Muscle layer of duodenum (tissue), 2 donors: ENCODE measurements around the gene ADAT1.
A peak's percentile ranks its signal among the peaks of the same experiment; 100 is the strongest.
"Not testable (repeated sequence)": the region's sequence is repeated elsewhere in the genome, so short reads cannot be mapped to it uniquely, and the experiment has no call there.

Experiments
- H3K27ac ChIP-seq: one replicate; pipeline ENCODE4 v1.7.0; 2013; ENCODE audit warnings: mild to moderate bottlenecking, low read length
- H3K27me3 ChIP-seq: one replicate; pipeline ENCODE4 v1.7.0; 2013; ENCODE audit warnings: low read depth, mild to moderate bottlenecking, control low read depth, low read length
- H3K36me3 ChIP-seq, 2 donors: one replicate each; pipeline ENCODE4 v1.7.0; 2013; ENCODE audit warnings: low read length in 2 of 2, control low read depth in 1 of 2, mild to moderate bottlenecking in 1 of 2; ENCODE audit not compliant: insufficient read depth in 2 of 2, control insufficient read depth in 1 of 2
- H3K4me1 ChIP-seq, 2 donors: one replicate each; pipeline ENCODE4 v1.7.0; 2013; ENCODE audit warnings: low read length in 2 of 2, mild to moderate bottlenecking in 2 of 2, control low read depth in 1 of 2, moderate library complexity in 1 of 2; ENCODE audit not compliant: insufficient read depth in 2 of 2, control insufficient read depth in 1 of 2
- H3K4me3 ChIP-seq, 2 donors: one replicate each; pipeline ENCODE4 v1.7.0; 2013; ENCODE audit warnings: low read length in 2 of 2, low read depth in 1 of 2, mild to moderate bottlenecking in 1 of 2
- H3K9me3 ChIP-seq, 2 donors: one replicate each; pipeline ENCODE4 v1.7.0; 2013; ENCODE audit warnings: low read length in 2 of 2, control low read depth in 1 of 2, mild to moderate bottlenecking in 1 of 2; ENCODE audit not compliant: control insufficient read depth in 1 of 2
- donor health status: healthy.

Gene ADAT1

GRCh38 chr16:75593308-75593707 is 29.8 kb downstream of the ADAT1 start:
- Histone ChIP-seq H3K36me3 (peaks cover 5 to 14% of the 10 kb centered on the region in 2 donors), H3K4me1 (peaks cover 0 to 13% of the 10 kb centered on the region in 2 donors), H3K27me3 (no peaks in the 10 kb centered on the region), H3K9me3 (no peaks in the 10 kb centered on the region), H3K27ac (no peak overlapping the region), H3K4me3 (no peak overlapping the region)

- H3K4me3 ChIP-seq = not testable (repeated sequence)
- H3K4me1 ChIP-seq = peaks cover 0 to 13% of the 10 kb centered on the region in 2 donors
Observed at GRCh38 chr16:75591927-75592326, 31.2 kb downstream of the ADAT1 start.

GRCh38 chr16:75590920-75591843 is 31.9 kb downstream of the ADAT1 start:
- no peaks in the 10 kb centered on the region for H3K9me3 ChIP-seq
- no peaks in the 10 kb centered on the region for H3K27me3 ChIP-seq
- H3K4me3 ChIP-seq = peak overlapping the region; percentile 9 to 30
- H3K36me3 ChIP-seq = peaks cover 5 to 11% of the 10 kb centered on the region in 2 donors
- peaks cover 0 to 13% of the 10 kb centered on the region in 2 donors for H3K4me1 ChIP-seq
- peak overlapping the region; percentile 88 for H3K27ac ChIP-seq

More at GRCh38 chr16:75591927-75592326, 31.2 kb downstream of the ADAT1 start:
- H3K9me3 ChIP-seq, H3K27ac ChIP-seq, H3K36me3 ChIP-seq, H3K27me3 ChIP-seq: not testable (repeated sequence)

GRCh38 chr16:75589306-75589705 is 33.8 kb downstream of the ADAT1 start:
- Histone ChIP-seq H3K27me3 (no peaks in the 10 kb centered on the region), H3K9me3 (no peaks in the 10 kb centered on the region), H3K4me3 (no peak overlapping the region), H3K36me3 (peaks cover 5 to 11% of the 10 kb centered on the region in 2 donors), H3K4me1 (peaks cover 0 to 13% of the 10 kb centered on the region in 2 donors), H3K27ac (no peak overlapping the region)

- H3K9me3 ChIP-seq = no peaks in the 10 kb centered on the region
- no peak overlapping the region for H3K27ac ChIP-seq
- peaks cover 5 to 6% of the 10 kb centered on the region in 2 donors for H3K36me3 ChIP-seq
- peaks cover 0 to 13% of the 10 kb centered on the region in 2 donors for H3K4me1 ChIP-seq
- H3K27me3 ChIP-seq = no peaks in the 10 kb centered on the region
- H3K4me3 ChIP-seq = no peak overlapping the region
Observed at GRCh38 chr16:75588716-75589115, 34.4 kb downstream of the ADAT1 start.

GRCh38 chr16:75584108-75584507 is 39.0 kb downstream of the ADAT1 start:
- no peak overlapping the region for H3K27ac ChIP-seq
- no peaks in the 10 kb centered on the region for H3K27me3 ChIP-seq
- peaks cover 10 to 12% of the 10 kb centered on the region in 2 donors for H3K36me3 ChIP-seq
- H3K4me1 ChIP-seq = no peaks in the 10 kb centered on the region
- H3K9me3 ChIP-seq = no peaks in the 10 kb centered on the region
- no peak overlapping the region for H3K4me3 ChIP-seq

- Histone ChIP-seq H3K9me3 (no peaks in the 10 kb centered on the region), H3K27ac (no peak overlapping the region), H3K4me3 (no peak overlapping the region), H3K4me1 (no peaks in the 10 kb centered on the region), H3K36me3 (peaks cover 32 to 50% of the 10 kb centered on the region in 2 donors), H3K27me3 (no peaks in the 10 kb centered on the region)
Observed at GRCh38 chr16:75579281-75579834, 43.7 kb downstream of the ADAT1 start.

- Histone ChIP-seq H3K9me3 (no peaks in the 10 kb centered on the region), H3K27ac (no peak overlapping the region), H3K4me1 (no peaks in the 10 kb centered on the region), H3K27me3 (no peaks in the 10 kb centered on the region), H3K4me3 (no peak overlapping the region), H3K36me3 (peaks cover 37 to 53% of the 10 kb centered on the region in 2 donors)
Observed at GRCh38 chr16:75578725-75579124, 44.4 kb downstream of the ADAT1 start.

GRCh38 chr16:75578212-75578611 is 44.9 kb downstream of the ADAT1 start:
- Histone ChIP-seq H3K27me3 (no peaks in the 10 kb centered on the region), H3K27ac (no peak overlapping the region), H3K4me1 (peaks cover 0 to under 1% of the 10 kb centered on the region in 2 donors), H3K4me3 (no peak overlapping the region), H3K36me3 (peaks cover 42 to 54% of the 10 kb centered on the region in 2 donors), H3K9me3 (no peaks in the 10 kb centered on the region)

- Histone ChIP-seq H3K9me3 (no peaks in the 10 kb centered on the region), H3K27me3 (no peaks in the 10 kb centered on the region), H3K27ac (no peak overlapping the region), H3K4me3 (no peak overlapping the region), H3K4me1 (peaks cover 0 to 10% of the 10 kb centered on the region in 2 donors), H3K36me3 (peaks cover 53 to 72% of the 10 kb centered on the region in 2 donors)
Observed at GRCh38 chr16:75576384-75576811, 46.7 kb downstream of the ADAT1 start.

GRCh38 chr16:75575958-75576357 is 47.1 kb downstream of the ADAT1 start:
- Histone ChIP-seq H3K36me3 (peaks cover 53 to 76% of the 10 kb centered on the region in 2 donors), H3K4me1 (peaks cover 0 to 15% of the 10 kb centered on the region in 2 donors), H3K9me3 (no peaks in the 10 kb centered on the region), H3K4me3 (no peak overlapping the region), H3K27me3 (no peaks in the 10 kb centered on the region), H3K27ac (no peak overlapping the region)
